Kidney (tissue), 14 donors: ENCODE measurements around the gene CNDP1. TPM values are rescaled to one million over a fixed set of nuclear protein-coding genes. Genes with fewer than 3 reads are reported as not detected.

Source experiments
- DNase-seq, 5 donors: peaks; one replicate each; pipeline ENCODE4 v3.0.0-alpha.2; 2013 to 2020
- FAIRE-seq: peaks from 2 replicates; lab custom pipeline; 2012; peaks lifted over from hg19 to GRCh38; lab: Jason Lieb, UNC
- H3K27ac ChIP-seq, 2 donors: one replicate each; pipeline ENCODE4 v1.7.0; 2013; ENCODE audit warnings: low read depth in 2 of 2, low read length in 2 of 2, inconsistent platforms in 1 of 2
- H3K27me3 ChIP-seq: one replicate; pipeline ENCODE4 v1.7.1; 2013; ENCODE audit warnings: low read length, inconsistent platforms; ENCODE audit not compliant: control insufficient read depth, insufficient read depth
- H3K36me3 ChIP-seq, 3 donors: one replicate each; pipeline versions ENCODE4 v1.7.0 to v1.7.1; 2013; ENCODE audit warnings: low read length in 3 of 3, control low read depth in 1 of 3, inconsistent platforms in 1 of 3; ENCODE audit not compliant: insufficient read depth in 3 of 3, control insufficient read depth in 2 of 3
- H3K4me1 ChIP-seq, 3 donors: one replicate each; pipeline versions ENCODE4 v1.7.0 to v1.7.1; 2013; ENCODE audit warnings: low read length in 3 of 3, inconsistent platforms in 1 of 3, low read depth in 1 of 3; ENCODE audit not compliant: control insufficient read depth in 2 of 3, insufficient read depth in 2 of 3
- H3K4me3 ChIP-seq, 3 donors: one replicate each; pipeline versions ENCODE4 v1.7.0 to v1.8.1; 2013; ENCODE audit warnings: low read length in 3 of 3, control low read depth in 1 of 3, inconsistent platforms in 1 of 3
- H3K9ac ChIP-seq, 3 donors: one replicate each; pipeline versions ENCODE4 v1.7.0 to v1.7.1; 2013; ENCODE audit warnings: low read length in 3 of 3, control low read depth in 1 of 3, inconsistent platforms in 1 of 3
- H3K9me3 ChIP-seq, 3 donors: one replicate each; pipeline versions ENCODE4 v1.7.0 to v1.7.1; 2013; ENCODE audit warnings: low read length in 3 of 3, control low read depth in 1 of 3, inconsistent platforms in 1 of 3; ENCODE audit not compliant: control insufficient read depth in 2 of 3, insufficient read depth in 1 of 3
- intact Hi-C: fragments of 100-400 bp; cut with DNase I; formaldehyde crosslinking; loops from one replicate; pipeline ENCODE4 v1.11.1; 2022
- polyA plus RNA-seq: library from polyadenylated mRNA; stranded (reverse); fragments of 350-450 nt; fragmentation: Illumina TruSeq; extraction: RNeasy Lipid Tissue Mini Kit (QIAGEN cat#74804); gene quantifications from one replicate; pipeline ENCODE4 v1.2.3, GENCODE V29; 2014; ENCODE audit warnings: low read depth, low replicate concordance; ENCODE audit not compliant: insufficient read depth
- total RNA-seq: library from RNA; stranded (reverse); fragmentation: NEBNext Ultra II Directional; extraction: Animal tissue kit (Norgen Biotek cat#: 25700); gene quantifications from one replicate; pipeline ENCODE4 v1.2.1, GENCODE V29; 2021
- TF ChIP-seq, protein P1 (sequence below): IDR thresholded peaks from 3 replicates; pipeline ENCODE4 v1.5.1; 2012; ENCODE audit warnings: mild to moderate bottlenecking, moderate library complexity, borderline replicate concordance; ENCODE audit not compliant: insufficient read depth; ENCODE audit errors: extremely low read depth
- donor health status: control.
- donor health status: control.
- donor health status: control.
- donor health status: control.
- donor health status: control.
- donor health status: DM: yes; HTN: yes; CAD: no.
- donor health status: Normal renal cell carcinoma (clear cell type).

CNDP1 gene
- total and polyA plus RNA-seq, 2 donors from 2014 or later = 1.4 to 2.9 TPM

DNA sequence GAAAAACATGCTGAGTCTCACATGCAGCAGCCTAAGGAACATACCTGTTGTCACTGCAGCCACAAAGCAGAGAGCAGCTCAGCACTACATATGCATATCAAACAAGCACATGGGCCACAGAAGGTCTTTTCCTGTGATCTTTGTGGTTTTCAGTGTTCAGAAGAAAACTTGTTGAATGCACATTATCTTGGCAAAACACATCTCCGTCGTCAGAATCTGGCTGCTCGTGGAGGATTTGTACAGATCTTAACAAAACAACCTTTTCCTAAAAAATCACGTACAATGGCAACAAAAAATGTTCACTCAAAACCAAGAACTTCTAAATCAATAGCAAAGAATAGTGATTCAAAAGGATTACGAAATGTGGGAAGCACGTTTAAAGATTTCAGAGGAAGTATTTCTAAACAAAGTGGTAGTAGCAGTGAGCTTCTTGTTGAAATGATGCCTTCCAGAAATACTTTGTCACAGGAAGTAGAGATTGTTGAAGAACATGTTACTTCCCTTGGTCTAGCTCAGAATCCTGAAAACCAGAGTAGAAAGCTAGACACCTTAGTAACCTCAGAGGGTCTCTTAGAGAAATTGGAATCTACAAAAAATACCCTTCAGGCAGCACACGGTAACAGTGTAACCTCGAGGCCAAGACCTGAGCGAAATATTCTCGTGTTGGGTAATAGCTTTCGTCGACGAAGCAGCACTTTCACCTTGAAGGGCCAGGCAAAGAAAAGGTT, 97.5 kb downstream of the CNDP1 start:
- H3K27me3 ChIP-seq = no peaks in the 10 kb centered on the region
- no peak overlapping the region for H3K9ac ChIP-seq
- no peak for FAIRE-seq
- no peak overlapping the region for H3K27ac ChIP-seq
- DNase-seq = no peak
- peaks cover 2 to 22% (median 8%) of the 10 kb centered on the region in 3 donors for H3K36me3 ChIP-seq
- H3K4me1 ChIP-seq = no peaks in the 10 kb centered on the region
- H3K4me3 ChIP-seq = no peak overlapping the region
- no peaks in the 10 kb centered on the region for H3K9me3 ChIP-seq
- TF ChIP-seq, protein P1, sequence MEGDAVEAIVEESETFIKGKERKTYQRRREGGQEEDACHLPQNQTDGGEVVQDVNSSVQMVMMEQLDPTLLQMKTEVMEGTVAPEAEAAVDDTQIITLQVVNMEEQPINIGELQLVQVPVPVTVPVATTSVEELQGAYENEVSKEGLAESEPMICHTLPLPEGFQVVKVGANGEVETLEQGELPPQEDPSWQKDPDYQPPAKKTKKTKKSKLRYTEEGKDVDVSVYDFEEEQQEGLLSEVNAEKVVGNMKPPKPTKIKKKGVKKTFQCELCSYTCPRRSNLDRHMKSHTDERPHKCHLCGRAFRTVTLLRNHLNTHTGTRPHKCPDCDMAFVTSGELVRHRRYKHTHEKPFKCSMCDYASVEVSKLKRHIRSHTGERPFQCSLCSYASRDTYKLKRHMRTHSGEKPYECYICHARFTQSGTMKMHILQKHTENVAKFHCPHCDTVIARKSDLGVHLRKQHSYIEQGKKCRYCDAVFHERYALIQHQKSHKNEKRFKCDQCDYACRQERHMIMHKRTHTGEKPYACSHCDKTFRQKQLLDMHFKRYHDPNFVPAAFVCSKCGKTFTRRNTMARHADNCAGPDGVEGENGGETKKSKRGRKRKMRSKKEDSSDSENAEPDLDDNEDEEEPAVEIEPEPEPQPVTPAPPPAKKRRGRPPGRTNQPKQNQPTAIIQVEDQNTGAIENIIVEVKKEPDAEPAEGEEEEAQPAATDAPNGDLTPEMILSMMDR = no peak
- intact Hi-C loops = no loop called here

DNA sequence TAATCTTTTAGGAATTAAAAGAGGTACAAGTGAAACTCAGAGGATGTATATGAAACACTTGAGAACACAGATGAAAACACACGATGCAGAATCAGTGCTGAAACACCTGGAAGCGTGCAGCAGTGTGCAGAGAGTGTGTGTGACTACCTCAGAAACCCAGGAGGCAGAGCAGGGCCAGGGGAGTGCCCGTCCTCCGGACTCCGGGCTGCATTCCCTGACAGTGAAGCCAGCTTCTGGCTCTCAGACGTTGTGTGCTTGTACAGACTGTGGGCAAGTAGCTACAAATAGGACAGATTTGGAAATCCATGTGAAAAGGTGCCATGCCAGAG, 98.0 kb downstream of the CNDP1 start:
- H3K9ac ChIP-seq = no peak overlapping the region
- DNase-seq = no peak
- no peak overlapping the region for H3K4me3 ChIP-seq
- H3K27me3 ChIP-seq = no peaks in the 10 kb centered on the region
- TF ChIP-seq, protein P1 = no peak
- no peak for FAIRE-seq
- no peaks in the 10 kb centered on the region for H3K4me1 ChIP-seq
- peaks cover 2 to 22% (median 8%) of the 10 kb centered on the region in 3 donors for H3K36me3 ChIP-seq
- H3K27ac ChIP-seq = no peak overlapping the region
- H3K9me3 ChIP-seq = no peaks in the 10 kb centered on the region
- intact Hi-C loops = no loop called here

GRCh38 chr18:74632856-74633255, 98.6 kb downstream of the CNDP1 start:
- Histone ChIP-seq H3K9me3 (no peaks in the 10 kb centered on the region), H3K4me1 (no peaks in the 10 kb centered on the region), H3K27me3 (no peaks in the 10 kb centered on the region), H3K27ac (no peak overlapping the region), H3K9ac (no peak overlapping the region), H3K4me3 (no peak overlapping the region), H3K36me3 (peaks cover 2 to 22% (median 8%) of the 10 kb centered on the region in 3 donors)
- TF ChIP-seq, protein P1 = no peak
- no peak for FAIRE-seq
- DNase-seq = no peak
- intact Hi-C loops = no loop called here
